HepG2 (cell line): ENCODE data around the gene SPRYD3. TPM values are rescaled to one million over a fixed set of nuclear protein-coding genes. Genes with fewer than 3 reads are reported as not detected.

ENCODE experiments used
- HMGXB4 ChIP-seq, 2 experiments: sonication (generic) in 1 of 2; formaldehyde crosslinking in 1 of 2; IDR thresholded peaks; 2 replicates each; pipeline versions ENCODE4 v1.4.0 to v1.6.1; 2018 to 2020; ENCODE audit warnings: missing genetic modification reagents in 2 of 2, borderline replicate concordance in 1 of 2, low read depth in 1 of 2, mild to moderate bottlenecking in 1 of 2, missing biosample characterization in 1 of 2
- HNF1B ChIP-seq: sonication (generic); formaldehyde crosslinking; IDR thresholded peaks from 2 replicates; pipeline ENCODE4 v1.5.1; 2020; ENCODE audit warnings: mild to moderate bottlenecking, moderate library complexity, missing genetic modification reagents
- MAFF ChIP-seq: IDR thresholded peaks from 2 replicates; pipeline ENCODE4 v1.6.1; 2011; ENCODE audit warnings: low read depth, low read length, improper control_type of control experiment
- SNAI1 ChIP-seq: sonication (generic); formaldehyde crosslinking; IDR thresholded peaks from 2 replicates; pipeline ENCODE4 v1.5.0; 2020; ENCODE audit warnings: mild to moderate bottlenecking, missing genetic modification reagents, borderline replicate concordance
- TEF ChIP-seq: sonication (generic); formaldehyde crosslinking; IDR thresholded peaks from 2 replicates; pipeline ENCODE4 v1.5.0; 2020; ENCODE audit warnings: missing genetic modification reagents
- TFDP1 ChIP-seq: IDR thresholded peaks from 2 replicates; pipeline ENCODE4 v1.6.1; 2016; ENCODE audit warnings: missing compliant biosample characterization, missing genetic modification reagents, borderline replicate concordance
- YY1 ChIP-seq: IDR thresholded peaks from 2 replicates; pipeline ENCODE4 v1.6.1; 2011; ENCODE audit warnings: low read length, low read depth, moderate library complexity, mild to moderate bottlenecking; ENCODE audit not compliant: insufficient read depth, insufficient replicate concordance
- ZBTB40 ChIP-seq, 2 experiments: fragments of 450-650 bp in 1 of 2; sonication (generic) in 1 of 2; formaldehyde crosslinking in 1 of 2; IDR thresholded peaks; 2 replicates each; pipeline versions ENCODE4 v1.6.1 to v1.8.0; 2016 to 2022; ENCODE audit warnings: antibody characterized with exemption in 1 of 2, mild to moderate bottlenecking in 1 of 2, missing genetic modification reagents in 1 of 2
- ZBTB7B ChIP-seq: sonication (generic); formaldehyde crosslinking; IDR thresholded peaks from 2 replicates; pipeline ENCODE4 v1.4.0; 2020; ENCODE audit warnings: missing genetic modification reagents
- ZNF83 ChIP-seq: sonication (generic); formaldehyde crosslinking; IDR thresholded peaks from 2 replicates; pipeline ENCODE4 v1.4.0; 2020; ENCODE audit warnings: missing genetic modification reagents, mild to moderate bottlenecking, borderline replicate concordance
- polyA plus RNA-seq, 8 experiments: library from polyadenylated mRNA; depleted of rRNA in 3 of 8; stranded (reverse) in 7 of 8; unstranded in 1 of 8; fragments of >200 nt; fragmentation: Illumina TruSeq in 4 of 8; extraction: Trizol in 4 of 8; gene quantifications; 2 replicates each; pipeline versions ENCODE4 v1.2.1 to v1.2.3, GENCODE V29; 2011 to 2016; ENCODE audit warnings: low read depth in 4 of 8, missing spikeins in 1 of 8, mixed read lengths in 1 of 8; ENCODE audit not compliant: insufficient read depth in 1 of 8
- total RNA-seq, 5 experiments: library from RNA; depleted of rRNA; stranded (reverse); fragments of >200 nt; fragmentation: Illumina TruSeq; extraction: Trizol; gene quantifications; 2 replicates each; pipeline ENCODE4 v1.2.3, GENCODE V29; 2016; ENCODE audit warnings: low read depth in 1 of 5

SPRYD3 gene
- total and polyA plus RNA-seq, 2 of the 13 experiments (the other 11 are each of a cell fraction or from before 2014, with no cell fraction given) = 9.0 to 9.2 TPM

- TF ChIP-seq ZBTB40 (IDR thresholded peaks at IDR 0.05) = no peak
- TF ChIP-seq ZBTB40 (CRISPR knock-in tag; IDR thresholded peaks at IDR 0.05) = no peak
- TF ChIP-seq SNAI1 = 0 out of 2 replicates have a peak, but pooled peaks have one; percentile 15
- peak; percentile 14 to 51; a peak in 1 of 4 replicates for TF ChIP-seq HMGXB4 (CRISPR knock-in tag; IDR thresholded peaks at IDR 0.05; ENCODE audit: borderline replicate concordance in 1 of 2, low read depth in 1 of 2)
- no peak for TF ChIP-seq ZBTB7B (CRISPR knock-in tag)
- TF ChIP-seq HNF1B = peak; percentile 65; the same call in 1 of the 2 replicates
- no peak for TF ChIP-seq MAFF
- no peak for TF ChIP-seq YY1
- TF ChIP-seq TEF (CRISPR knock-in tag) = no peak
- TF ChIP-seq TFDP1 (CRISPR knock-in tag) = peak; percentile 4; the same call in 1 of the 2 replicates
- peak; percentile 70; the same call in 1 of the 2 replicates for TF ChIP-seq ZNF83 (CRISPR knock-in tag)
Observed at GRCh38 chr12:53102883-53103807, 24.0 kb upstream of the SPRYD3 start, which contains the start of gene SOAT2 (continued).
